Thymus (tissue), 11 donors: ENCODE results near the gene SRGAP2C. TPM values are rescaled to one million over a fixed set of nuclear protein-coding genes. Genes with fewer than 3 reads are reported as not detected.
"Not testable (repeated sequence)": the region's sequence is repeated elsewhere in the genome, so short reads cannot be mapped to it uniquely, and the experiment has no call there.

Experiments
- DNase-seq, 9 donors: peaks; one replicate each; pipeline ENCODE4 v3.0.0-alpha.2; 2013; ENCODE audit warnings: low spot score in 9 of 9, low read depth in 6 of 9, missing footprints in 1 of 9
- H3K27ac ChIP-seq, 2 donors: one replicate each; pipeline ENCODE4 v1.5.1; 2013; ENCODE audit warnings: control low read depth in 1 of 2, low read depth in 1 of 2, low read length in 1 of 2, mild to moderate bottlenecking in 1 of 2, moderate library complexity in 1 of 2
- H3K27me3 ChIP-seq, 2 donors: one replicate each; pipeline ENCODE4 v1.5.1; 2013; ENCODE audit warnings: low read length in 1 of 2; ENCODE audit not compliant: control insufficient read depth in 2 of 2, insufficient read depth in 1 of 2
- H3K36me3 ChIP-seq, 2 donors: one replicate each; pipeline ENCODE4 v1.5.1; 2013; ENCODE audit warnings: low read length in 1 of 2, mild to moderate bottlenecking in 1 of 2, moderate library complexity in 1 of 2; ENCODE audit not compliant: control insufficient read depth in 2 of 2, insufficient read depth in 2 of 2
- H3K4me1 ChIP-seq, 2 donors: one replicate each; pipeline ENCODE4 v1.5.1; 2013; ENCODE audit warnings: low read length in 2 of 2; ENCODE audit not compliant: control insufficient read depth in 2 of 2, insufficient read depth in 2 of 2
- H3K4me3 ChIP-seq, 2 donors: one replicate each; pipeline ENCODE4 v1.5.1; 2013; ENCODE audit warnings: low read length in 2 of 2, control low read depth in 1 of 2, mild to moderate bottlenecking in 1 of 2
- H3K9me3 ChIP-seq, 2 donors: one replicate each; pipeline ENCODE4 v1.5.1; 2013; ENCODE audit warnings: low read length in 1 of 2, mild to moderate bottlenecking in 1 of 2; ENCODE audit not compliant: control insufficient read depth in 2 of 2, insufficient read depth in 1 of 2
- WGBS: extraction: QIAGEN DNeasy Blood & Tissue Kit; methylation state at CpG from one replicate; pipeline ENCODE4 v1.1.7; 2013; 5-methylcytosine and 5-hydroxymethylcytosine counted together
- polyA plus RNA-seq: library from polyadenylated mRNA; stranded (reverse); fragments of 200-250 nt; gene quantifications from one replicate; pipeline ENCODE4 v1.2.3, GENCODE V29; 2013
- total RNA-seq: library from RNA; stranded (reverse); fragments of 120-200 nt; gene quantifications from one replicate; pipeline ENCODE4 v1.2.4, GENCODE V29; 2013
- donor health status: healthy.

SRGAP2C gene
- total and polyA plus RNA-seq, 2 donors: 3.4 to 6.2 TPM

DNA sequence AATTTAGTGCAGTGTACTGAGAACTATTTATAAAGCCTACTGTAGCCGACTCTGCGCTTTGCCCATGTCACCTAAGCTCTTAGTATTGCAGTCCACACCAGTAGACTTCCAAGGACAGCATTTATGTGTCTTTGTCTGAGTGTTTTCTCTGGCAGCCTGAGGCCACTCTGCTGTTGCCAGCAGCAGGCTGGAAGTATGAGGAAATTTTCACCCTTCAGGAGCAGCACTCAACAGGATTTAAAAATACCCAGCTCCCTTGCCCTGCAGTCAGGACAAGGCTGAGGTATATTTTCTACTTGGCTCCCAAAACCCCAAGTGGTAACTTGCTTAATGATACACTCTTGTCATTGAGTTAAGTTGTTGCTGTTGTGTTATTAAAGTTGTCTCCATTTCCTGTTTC is 230.1 kb downstream of the SRGAP2C start:
- no peaks in the 10 kb centered on the region for H3K4me1 ChIP-seq
- no peak for DNase-seq
- WGBS: 99% methylated on average over 2 of the region's 2 CpGs

DNA sequence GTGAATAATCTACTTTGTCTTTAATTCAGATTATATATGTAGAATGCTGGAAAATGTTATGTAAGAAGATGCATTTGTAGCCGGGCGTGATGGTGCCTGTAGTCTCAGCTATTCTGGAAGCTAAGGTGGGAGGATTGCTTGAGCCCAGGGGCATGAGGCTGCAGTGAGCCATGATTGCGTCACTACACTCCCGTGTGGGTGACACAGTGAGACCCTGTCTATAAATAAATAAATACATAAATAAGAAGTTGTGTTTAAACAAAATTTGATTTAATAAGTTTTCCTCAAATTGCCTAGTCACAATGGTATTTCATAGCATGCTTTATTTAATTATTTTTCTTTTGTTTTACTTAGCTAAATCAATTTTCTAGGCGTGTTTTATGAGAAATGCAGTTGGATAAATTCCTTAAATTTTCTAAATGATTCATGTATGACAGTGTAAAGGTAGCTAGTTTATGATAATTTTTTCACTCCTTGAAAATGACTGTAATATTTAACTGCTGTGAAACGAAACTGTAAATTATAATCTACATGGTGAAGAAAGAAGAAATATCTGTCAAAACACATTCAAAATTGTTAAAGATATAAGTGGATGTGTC is 232.6 kb downstream of the SRGAP2C start:
- WGBS: 95% methylated on average over 6 of the region's 6 CpGs

More for the DNA sequence above, 230.1 kb downstream of the SRGAP2C start:
- H3K9me3 ChIP-seq: no peaks in the 10 kb centered on the region
- H3K27ac ChIP-seq: no peak overlapping the region
- H3K36me3 ChIP-seq: no peaks in the 10 kb centered on the region
- no peak overlapping the region for H3K4me3 ChIP-seq
- H3K27me3 ChIP-seq: no peaks in the 10 kb centered on the region

DNA sequence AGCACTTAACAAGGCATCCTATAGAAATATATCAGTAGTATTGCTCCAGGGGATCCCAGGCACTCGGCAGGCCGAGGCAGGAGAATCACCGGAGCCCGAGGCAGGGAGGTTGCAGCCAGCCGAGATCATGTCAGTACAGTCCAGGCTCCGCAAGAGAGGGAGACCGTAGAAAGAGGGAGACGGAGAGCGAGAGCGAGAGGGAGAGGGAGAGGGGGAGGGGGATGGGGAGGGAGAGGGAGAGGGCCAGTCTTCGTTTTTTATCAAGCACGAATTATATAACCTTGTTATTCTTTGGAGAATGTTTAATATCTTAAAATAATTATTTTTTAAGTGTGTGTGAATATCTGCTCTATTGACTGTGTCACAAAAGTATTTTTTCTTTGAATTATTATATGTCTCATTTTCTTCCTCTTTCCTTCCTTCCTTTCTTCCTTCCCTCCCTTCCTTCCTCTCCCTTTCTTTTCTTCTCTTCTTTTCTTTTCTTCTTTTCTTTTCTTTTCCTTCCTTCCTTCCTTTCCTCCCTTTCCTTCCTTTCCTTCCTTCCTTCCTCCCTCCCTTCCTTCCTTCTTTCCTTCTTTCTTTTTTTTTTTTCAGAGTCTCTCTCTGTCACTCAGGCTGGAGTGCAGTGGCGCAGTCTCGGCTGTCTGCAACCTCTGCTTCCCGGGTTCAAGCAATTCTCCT is 233.7 kb downstream of the SRGAP2C start:
- H3K4me1 ChIP-seq: no peaks in the 10 kb centered on the region
- 91% methylated on average over 15 of the region's 15 CpGs for WGBS
- no peak for DNase-seq
- no peaks in the 10 kb centered on the region for H3K9me3 ChIP-seq
- no peak overlapping the region for H3K27ac ChIP-seq
- H3K27me3 ChIP-seq: no peaks in the 10 kb centered on the region
- H3K36me3 ChIP-seq: no peaks in the 10 kb centered on the region
- no peak overlapping the region for H3K4me3 ChIP-seq

More for the DNA sequence above, 232.6 kb downstream of the SRGAP2C start:
- Histone ChIP-seq H3K9me3 (no peaks in the 10 kb centered on the region), H3K27me3 (no peaks in the 10 kb centered on the region), H3K4me1 (no peaks in the 10 kb centered on the region), H3K36me3 (no peaks in the 10 kb centered on the region), H3K4me3 (no peak overlapping the region), H3K27ac (no peak overlapping the region)
- no peak for DNase-seq

DNA sequence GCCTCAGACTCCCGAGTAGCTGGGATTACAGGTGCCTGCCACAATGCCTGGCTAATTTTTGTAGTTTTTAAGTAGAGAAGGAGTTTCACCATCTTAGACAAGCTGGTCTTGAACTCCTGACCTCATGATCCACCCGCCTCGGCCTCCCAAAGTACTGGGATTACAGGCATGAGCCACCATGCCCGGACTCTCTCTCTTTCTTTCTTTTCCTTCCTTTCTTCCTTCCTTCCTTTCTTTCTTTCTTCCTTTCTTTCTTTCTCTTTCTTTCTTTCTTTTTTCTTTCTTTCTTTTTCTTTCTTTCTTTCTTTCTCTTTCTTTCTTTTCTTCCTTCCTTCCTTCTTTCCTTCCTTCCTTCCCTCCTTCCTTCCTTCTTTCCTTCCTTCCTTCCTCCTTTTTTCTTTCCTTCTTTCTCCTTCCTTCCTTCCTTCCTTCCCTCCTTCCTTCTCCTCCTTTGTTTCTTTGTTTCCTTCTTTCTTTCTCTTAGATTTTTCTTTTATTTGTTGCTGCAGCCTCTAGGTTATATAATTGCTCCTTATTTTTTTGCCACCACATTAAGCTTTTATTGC is 234.4 kb downstream of the SRGAP2C start:
- H3K4me1 ChIP-seq, H3K9me3 ChIP-seq, H3K4me3 ChIP-seq, H3K27me3 ChIP-seq, DNase-seq, H3K36me3 ChIP-seq, H3K27ac ChIP-seq: not testable (repeated sequence)
- WGBS: 93% methylated on average over 4 of the region's 4 CpGs

DNA sequence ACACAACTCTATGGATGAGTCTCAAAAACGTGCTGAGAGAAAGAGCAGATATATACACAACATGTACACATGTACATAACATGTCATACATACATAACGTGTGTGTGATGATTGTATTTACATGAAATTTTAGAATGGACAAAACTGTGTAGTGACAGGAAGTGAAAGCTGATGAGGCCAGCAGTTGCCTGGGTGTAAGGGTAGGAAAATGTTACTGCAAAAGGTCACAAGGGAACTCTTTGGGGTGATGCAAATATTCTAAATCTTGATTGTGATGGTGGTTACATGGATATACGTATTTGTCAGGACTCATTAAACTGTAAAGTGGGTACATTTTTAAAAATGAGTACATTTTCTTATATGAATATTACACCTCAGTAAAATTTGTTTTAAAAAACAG is 236.7 kb downstream of the SRGAP2C start:
- H3K4me1 ChIP-seq, H3K9me3 ChIP-seq, DNase-seq, H3K4me3 ChIP-seq, H3K27me3 ChIP-seq, H3K36me3 ChIP-seq, H3K27ac ChIP-seq: not testable (repeated sequence)
- 83% methylated on average over 3 of the region's 3 CpGs for WGBS

DNA sequence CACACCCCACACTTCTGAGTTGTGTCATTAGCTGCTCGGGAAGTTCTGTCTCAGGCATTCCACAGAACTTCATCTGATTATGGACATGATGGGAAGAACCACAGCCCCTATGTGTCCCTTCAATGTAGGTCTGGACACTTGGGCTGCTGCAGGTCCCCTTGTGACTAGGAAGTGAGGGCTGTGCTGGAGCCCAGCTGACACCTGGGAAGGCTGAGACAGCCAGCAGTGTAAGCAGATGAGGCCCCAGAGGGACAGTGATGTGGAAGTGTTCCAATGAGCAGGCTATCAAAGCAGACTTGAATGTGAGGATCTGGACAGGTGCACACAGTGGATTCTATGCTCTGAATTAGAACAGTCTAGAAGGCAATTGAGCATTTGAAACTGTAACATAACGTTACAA is 239.2 kb downstream of the SRGAP2C start:
- WGBS: 93% methylated on average over 2 of the region's 2 CpGs
- not testable (repeated sequence) for H3K4me1 ChIP-seq

DNA sequence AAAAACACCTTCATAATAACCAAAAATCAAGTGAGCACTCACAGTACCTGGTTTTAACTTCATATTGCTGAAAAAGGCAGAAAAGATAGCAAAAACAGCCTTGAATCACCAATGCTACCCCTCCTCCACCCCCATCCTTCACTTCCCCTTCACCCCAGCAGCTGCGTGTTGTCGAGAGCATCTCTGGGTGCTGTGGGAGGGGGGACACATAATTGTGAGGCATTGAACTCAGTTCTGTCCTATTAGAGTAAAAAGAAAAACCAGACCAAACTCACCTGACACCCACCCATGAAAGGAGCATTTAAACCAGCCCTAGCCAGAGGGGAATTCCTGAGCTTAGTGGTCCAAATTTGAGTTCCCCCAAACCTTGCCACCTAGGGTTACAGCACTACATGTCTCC is 248.7 kb downstream of the SRGAP2C start:
- not testable (repeated sequence) for H3K27me3 ChIP-seq, H3K36me3 ChIP-seq, H3K4me3 ChIP-seq, H3K9me3 ChIP-seq, DNase-seq, H3K27ac ChIP-seq, H3K4me1 ChIP-seq
- WGBS: 78% methylated on average over 2 of the region's 2 CpGs

More for the DNA sequence above, 239.2 kb downstream of the SRGAP2C start:
- not testable (repeated sequence) for H3K27ac ChIP-seq, H3K27me3 ChIP-seq, DNase-seq, H3K4me3 ChIP-seq, H3K9me3 ChIP-seq, H3K36me3 ChIP-seq

DNA sequence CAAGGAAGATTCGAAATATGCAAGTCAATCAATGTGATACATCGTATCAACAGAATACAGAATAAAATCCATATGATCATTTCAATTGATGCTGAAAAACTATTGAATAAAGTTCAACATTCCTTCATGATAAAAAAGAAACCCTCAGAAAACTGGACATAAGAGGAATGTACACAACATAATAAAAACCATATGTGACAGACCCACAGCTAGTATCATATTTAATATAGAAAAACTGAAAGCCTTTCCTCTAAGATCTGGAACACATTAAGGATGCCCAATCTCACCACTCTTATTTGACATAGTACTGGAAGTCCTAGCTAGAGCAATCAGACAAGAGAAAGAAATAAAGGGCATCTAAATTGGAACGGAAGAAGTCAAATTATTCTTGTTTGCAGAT is 254.1 kb downstream of the SRGAP2C start:
- not testable (repeated sequence) for H3K36me3 ChIP-seq, H3K4me3 ChIP-seq, H3K27me3 ChIP-seq, H3K4me1 ChIP-seq, H3K27ac ChIP-seq, H3K9me3 ChIP-seq, DNase-seq
- 97% methylated on average over 3 of the region's 3 CpGs for WGBS

DNA sequence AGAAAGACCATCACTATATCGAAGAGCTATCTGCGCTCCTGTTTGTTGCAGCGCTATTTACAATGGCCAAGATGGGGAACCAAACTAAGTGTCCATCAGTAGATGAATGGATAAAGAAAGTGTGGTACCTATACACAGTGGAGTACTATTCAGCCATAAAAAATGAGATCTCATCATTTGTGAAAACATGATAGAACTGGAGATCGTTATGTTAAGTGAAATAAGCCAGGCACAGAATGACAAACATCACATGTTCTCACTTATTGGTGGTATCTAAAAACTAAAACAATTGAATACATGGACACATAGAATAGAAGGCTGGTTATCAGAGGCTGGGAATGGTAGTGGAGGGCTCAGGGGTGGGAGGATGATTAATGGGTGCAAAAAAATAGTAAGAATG is 256.2 kb downstream of the SRGAP2C start:
- Histone ChIP-seq H3K27ac (no peak overlapping the region), H3K4me1 (no peaks in the 10 kb centered on the region), H3K27me3 (no peaks in the 10 kb centered on the region), H3K4me3 (no peak overlapping the region), H3K9me3 (no peaks in the 10 kb centered on the region), H3K36me3 (no peaks in the 10 kb centered on the region)
- DNase-seq: no peak
- WGBS: 98% methylated on average over 4 of the region's 4 CpGs
